PC-9 (cell line): ENCODE measurements around the gene CD209.

ENCODE experiments used
- CTCF ChIP-seq: fragments of 200-600 bp; sonication (generic); conservative IDR thresholded peaks from 2 replicates; pipeline ENCODE4 v1.6.1; 2017; ENCODE audit warnings: mixed run types, antibody characterized with exemption, mild to moderate bottlenecking, moderate library complexity
- EZH2 ChIP-seq: fragments of 200-600 bp; sonication (generic); IDR thresholded peaks from 2 replicates; pipeline ENCODE4 v1.8.0; 2017; ENCODE audit warnings: antibody characterized with exemption, low read depth

GRCh38 chr19:7691497-7691896 is 55.8 kb downstream of the CD209 start:
- TF ChIP-seq CTCF (no peak), EZH2 (no peak)
